Daoy (cell line): ENCODE measurements around the gene PKP1. TPM values are rescaled to one million over a fixed set of nuclear protein-coding genes. Genes with fewer than 3 reads are reported as not detected.
A peak's percentile ranks its signal among the peaks of the same experiment; 100 is the strongest.

Experiments used
- DNase-seq: peaks from one replicate; pipeline ENCODE4 v3.0.0-alpha.2; 2015; ENCODE audit warnings: low read depth
- total RNA-seq: library from RNA; depleted of rRNA; stranded (reverse); fragments of >200 nt; shearing (Covaris generic); gene quantifications from 2 replicates; pipeline ENCODE4 v1.2.3, GENCODE V29; 2014

The PKP1 gene
- total RNA-seq, 1 experiment from 2014 or later = 0.34 TPM

DNA sequence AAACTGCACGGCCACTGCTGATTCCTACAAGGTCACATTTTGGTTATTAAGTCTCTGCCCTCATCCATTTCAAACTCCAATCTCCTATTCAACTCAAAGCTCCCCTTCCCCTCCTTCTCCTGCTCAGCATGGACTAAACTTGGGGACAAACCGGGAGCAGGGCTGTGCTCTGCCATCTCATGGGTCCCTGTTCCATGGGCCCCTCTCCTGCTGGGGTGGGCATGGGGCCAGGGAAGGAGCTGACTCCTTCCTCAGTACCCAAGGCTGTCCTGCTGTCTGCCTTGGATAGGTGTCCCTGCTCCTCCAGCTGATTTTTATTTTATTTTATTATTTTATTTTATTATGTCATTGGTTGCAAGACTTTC lies 67.0 kb downstream of the PKP1 start:
- DNase-seq = no peak

DNA sequence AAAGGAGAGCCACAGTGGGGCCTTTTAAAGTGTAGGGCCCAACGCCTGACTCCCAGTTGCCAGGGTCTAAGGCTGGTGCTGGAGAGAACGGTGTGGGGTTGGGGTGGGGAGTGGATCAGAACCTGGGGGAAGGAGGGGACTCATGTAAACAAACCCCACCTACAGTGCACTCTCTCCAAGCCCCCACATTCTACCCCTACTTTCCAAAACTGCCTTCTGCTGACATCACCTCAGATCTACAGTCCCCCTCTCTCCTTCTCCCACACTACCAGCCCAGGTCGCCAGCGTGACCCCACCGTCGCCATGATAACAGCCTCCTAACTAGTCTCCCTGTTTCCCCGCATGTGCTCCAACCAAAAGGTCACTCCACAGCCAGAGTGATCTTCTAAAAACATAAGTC lies 67.6 kb downstream of the PKP1 start:
- no peak for DNase-seq

DNA sequence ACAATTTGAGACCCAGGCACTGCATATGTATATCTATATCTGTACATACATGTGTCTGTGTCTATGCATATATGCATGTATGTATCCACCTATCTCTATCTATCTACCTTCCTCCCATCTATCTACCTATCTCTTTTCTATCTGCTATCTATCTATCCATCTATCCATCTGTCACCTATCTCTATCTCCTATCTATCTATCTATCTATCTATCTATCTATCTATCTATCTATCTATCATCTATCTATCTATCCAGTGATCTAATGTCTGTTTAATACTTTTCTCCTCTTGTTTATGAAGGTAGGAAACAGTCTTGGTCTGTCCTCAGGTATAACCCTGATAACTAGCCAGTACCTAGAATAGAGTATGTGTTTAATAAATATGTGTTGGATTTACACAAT lies 68.3 kb downstream of the PKP1 start:
- DNase-seq = no peak

- DNase-seq = no peak
Observed at GRCh38 chr1:201353186-201353940, 70.1 kb downstream of the PKP1 start.

DNA sequence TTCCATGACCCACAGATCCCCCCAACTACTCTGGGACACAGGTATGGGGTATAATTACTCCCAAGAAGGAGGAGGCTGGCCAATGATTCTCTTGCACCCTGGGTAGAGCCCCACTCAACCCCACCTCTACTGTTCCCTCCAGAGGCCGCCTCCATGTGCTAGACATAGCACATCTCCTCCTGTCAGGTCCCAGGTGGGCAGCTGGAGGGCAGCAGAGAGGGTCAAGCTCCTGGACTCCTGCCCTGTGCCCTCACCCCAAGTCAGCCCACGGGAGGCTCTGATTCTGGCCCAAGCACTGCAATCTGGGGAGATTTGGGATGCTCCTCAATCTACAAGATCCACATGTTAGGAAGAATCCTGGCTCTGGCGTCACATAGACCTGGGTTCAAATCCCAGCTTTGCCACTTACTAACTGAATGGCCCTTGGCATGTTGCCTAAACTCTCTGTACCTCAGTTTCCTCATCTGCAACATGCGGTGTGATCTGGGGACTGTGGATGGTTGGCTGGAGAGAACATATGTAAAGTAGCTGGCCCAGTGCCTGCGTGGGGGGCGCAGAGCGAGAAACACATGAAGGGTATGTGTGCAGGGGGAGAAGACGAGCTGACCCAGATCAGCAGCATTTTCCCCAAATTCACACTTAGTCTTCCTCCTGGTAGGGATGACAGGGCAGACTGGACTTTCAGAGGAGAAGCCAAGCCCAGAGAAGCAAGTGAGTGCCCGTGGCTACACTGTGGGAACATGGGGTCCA lies 71.0 kb downstream of the PKP1 start:
- no peak for DNase-seq

DNA sequence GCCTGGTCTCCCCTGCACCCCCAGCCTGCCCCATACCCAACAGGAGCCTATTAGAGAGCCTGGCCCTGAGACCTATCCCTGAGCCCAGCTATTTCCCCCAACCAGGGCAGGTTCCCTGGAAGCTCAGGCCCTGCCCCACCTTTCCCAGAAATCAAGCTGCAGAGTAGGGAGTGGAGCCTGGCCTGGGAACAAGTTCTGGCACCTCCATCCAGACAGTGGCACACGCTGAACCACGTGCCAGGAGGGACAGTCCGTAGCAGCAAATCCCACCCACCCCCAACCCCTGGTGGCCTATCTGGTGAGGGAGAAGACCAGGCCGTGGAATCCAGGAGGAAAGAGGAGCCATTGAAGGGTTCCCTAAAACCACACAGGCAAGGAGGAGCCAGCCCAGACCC lies 71.6 kb downstream of the PKP1 start:
- DNase-seq = no peak

- DNase-seq = no peak
Observed at GRCh38 chr1:201355471-201355870, 72.2 kb downstream of the PKP1 start.

DNA sequence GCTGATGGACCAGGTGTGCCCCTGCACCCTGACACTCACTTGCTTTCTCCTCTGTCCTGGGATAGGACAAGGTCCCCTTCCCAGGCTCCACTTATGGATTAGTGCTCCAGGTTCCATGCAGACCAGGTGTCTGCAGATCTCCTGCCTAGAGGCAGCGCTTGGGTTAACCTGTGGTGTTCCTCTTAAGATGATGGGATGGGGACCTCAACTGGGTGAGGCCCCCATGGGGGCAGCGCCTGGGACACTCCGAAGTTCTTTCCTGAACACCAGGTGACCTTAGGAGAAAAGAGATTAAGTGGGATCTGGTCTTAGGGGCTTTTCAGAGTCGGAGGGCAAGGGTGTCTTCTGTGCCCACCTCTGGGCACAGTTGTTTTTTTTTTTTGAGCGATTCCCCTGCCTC lies 72.9 kb downstream of the PKP1 start:
- no peak for DNase-seq

DNA sequence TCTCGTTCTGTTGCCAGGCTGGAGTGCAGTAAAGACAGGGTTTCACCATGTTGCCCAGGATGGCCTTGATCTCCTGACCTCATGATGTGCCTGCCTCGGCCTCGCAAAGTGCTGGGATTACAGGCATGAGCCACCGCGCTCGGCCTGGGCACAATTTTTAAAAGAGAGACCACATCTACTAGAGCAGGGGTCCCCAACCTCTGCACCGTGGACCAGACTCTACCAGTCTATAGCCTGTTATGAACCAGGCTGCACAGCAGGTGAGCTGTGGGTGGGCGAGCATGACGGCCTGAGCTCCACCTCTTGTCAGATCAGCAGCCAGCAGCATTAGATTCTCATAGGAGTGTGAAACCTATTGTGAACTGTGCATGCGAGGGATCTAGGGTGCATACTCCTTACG lies 73.4 kb downstream of the PKP1 start:
- DNase-seq = no peak

- no peak for DNase-seq
Observed at GRCh38 chr1:201357211-201357610, 73.9 kb downstream of the PKP1 start.

DNA sequence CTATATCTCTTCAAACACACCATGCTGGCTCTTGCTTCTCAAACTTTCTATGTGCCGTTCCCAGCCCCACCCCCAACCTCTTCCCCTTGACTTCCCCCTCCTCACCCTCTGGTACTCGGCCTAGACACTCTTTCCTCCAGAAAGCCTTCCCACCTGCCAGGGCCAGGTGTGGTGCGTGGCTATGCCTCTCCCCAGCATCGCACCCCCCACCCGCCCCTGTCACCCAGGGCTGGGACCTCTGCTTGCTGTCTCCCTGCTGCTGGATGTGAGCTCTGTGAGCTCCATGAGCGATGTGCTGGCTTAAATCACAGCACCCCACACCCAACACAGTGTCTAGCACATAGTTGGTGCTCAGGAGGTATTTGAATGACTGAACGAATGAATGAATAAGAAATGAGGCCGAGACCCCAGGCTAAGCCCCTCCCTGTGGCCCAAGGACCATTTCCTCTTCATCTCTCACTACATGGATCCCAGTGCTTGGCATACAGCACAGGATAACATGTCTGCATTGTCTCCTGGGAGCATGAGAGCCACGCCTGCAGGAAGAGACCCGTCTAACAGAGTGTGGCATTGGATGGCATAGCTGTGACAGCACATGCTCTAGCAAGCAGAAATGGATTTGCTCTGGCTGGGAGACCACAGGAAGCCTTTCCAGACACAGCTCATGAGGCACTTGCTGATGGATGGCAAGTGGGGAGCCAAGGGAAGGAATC lies 74.5 kb downstream of the PKP1 start:
- DNase-seq = no peak

GRCh38 chr1:201358596-201358995 lies 75.3 kb downstream of the PKP1 start:
- DNase-seq = no peak

- no peak for DNase-seq
Observed at GRCh38 chr1:201359031-201359872, 75.9 kb downstream of the PKP1 start.

- DNase-seq = no peak
Observed at GRCh38 chr1:201359873-201360210, 76.5 kb downstream of the PKP1 start.

GRCh38 chr1:201360486-201360885 lies 77.2 kb downstream of the PKP1 start:
- no peak for DNase-seq

DNA sequence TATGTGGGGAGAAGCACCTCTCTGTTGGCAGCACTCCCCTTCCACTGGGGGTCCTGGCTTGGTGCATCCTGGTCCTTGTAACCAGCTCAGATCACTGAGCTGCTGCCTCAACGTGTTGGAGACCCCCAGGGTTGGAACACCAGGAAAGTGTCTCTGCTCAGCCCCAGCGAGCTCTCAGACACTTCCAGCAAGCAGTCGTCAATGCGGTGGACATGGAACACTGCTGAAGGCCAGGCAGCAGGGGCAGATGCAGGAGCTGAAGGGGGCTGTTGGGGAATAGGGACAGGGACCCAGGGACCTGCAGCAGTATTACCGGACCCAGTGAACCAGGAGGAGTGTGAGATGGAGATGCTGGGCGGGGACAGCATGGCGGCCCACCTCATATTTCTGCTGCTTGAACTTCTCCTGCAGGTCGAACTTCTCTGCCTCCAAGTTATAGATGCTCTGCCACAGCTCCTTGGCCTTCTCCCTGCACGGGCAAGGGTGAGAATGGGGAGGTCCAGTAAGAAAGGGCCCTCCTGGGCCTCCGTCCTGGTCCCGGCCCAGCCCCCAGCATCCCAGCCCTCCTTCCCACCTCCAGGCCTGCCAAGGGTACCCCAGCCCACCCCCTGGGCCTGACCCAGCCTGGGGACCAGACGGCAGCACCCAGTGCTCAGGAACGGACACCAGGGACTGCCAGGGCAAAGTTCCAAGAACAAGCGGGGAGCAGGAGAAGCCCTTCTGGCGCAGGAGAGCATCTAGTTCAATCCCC lies 77.8 kb downstream of the PKP1 start:
- no peak for DNase-seq

DNA sequence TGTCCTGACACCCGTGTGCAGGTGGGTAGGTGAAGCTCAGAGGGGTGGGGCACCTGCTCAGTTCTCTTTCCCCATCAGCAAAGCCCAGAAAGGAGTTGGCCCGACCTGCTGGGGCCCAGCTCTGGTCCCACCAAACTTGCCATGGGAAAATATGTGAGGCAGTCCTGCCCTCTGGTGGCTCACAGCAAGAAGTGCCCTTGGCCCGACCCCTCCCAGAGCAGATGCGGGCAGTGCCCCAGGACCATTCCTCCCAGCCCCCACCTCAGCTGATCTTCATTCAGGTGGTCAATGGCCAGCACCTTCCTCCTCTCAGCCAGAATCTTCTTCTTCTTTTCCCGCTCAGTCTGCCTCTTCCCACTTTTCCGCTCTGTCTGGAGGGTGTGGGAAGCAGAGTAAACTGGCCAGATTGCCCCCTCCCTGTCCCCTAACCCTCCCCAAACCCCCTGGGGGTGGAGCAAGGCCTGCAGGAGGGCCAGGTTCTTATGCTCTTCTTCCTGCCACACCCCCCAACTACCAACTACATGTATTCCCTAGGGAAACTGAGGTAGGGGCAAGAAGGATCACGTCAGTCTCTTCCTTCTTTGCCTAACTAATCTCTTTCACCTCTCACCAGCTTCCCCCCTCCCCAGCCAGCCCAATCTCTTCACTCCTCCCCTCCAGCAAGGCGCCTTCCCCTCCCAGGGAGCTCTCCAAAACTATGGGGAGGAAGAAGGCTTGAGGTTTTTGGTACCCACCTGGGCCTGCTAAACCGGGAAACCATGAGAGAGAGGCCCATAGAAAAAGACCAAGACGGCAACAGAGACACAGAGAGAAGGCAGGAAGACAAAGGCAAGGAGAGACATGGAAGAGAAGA lies 78.6 kb downstream of the PKP1 start:
- peak; percentile 62 for DNase-seq

DNA sequence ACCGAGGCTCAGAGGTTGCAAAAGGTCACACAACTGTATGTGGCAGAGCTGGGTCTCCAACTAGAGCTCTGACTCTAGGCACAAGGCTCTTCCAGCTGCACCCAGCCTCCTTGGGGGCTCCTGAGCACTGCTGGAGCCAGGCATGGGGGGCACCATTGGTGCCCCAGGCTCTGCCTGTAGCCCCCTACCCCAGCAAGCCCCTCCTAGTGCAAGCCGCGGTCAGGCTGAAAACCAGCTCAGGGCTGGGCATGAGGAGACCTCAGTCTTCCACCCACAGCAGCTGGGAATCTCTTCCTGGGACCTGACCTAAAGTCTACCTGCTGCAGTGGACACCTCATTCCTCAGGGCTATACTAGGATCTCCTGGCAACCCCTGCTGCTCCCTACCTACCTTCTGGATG lies 79.6 kb downstream of the PKP1 start:
- no peak for DNase-seq

GRCh38 chr1:201363467-201363866 lies 80.2 kb downstream of the PKP1 start:
- DNase-seq = no peak

DNA sequence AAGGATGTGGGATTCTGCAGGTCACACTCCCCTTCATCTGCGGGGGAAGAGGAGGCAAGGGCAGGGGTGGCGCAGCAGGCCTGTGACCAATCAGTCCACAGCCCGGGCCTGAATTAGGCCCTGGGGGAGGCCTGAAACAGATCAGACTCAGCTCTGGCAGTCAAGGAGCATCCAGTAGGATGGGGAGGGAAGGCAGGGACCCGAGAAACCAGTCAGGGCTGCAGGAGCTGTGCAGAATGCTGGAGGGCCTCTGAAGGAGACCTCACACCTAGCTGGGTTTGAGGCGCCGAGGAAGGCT lies 81.5 kb downstream of the PKP1 start:
- no peak for DNase-seq

DNA sequence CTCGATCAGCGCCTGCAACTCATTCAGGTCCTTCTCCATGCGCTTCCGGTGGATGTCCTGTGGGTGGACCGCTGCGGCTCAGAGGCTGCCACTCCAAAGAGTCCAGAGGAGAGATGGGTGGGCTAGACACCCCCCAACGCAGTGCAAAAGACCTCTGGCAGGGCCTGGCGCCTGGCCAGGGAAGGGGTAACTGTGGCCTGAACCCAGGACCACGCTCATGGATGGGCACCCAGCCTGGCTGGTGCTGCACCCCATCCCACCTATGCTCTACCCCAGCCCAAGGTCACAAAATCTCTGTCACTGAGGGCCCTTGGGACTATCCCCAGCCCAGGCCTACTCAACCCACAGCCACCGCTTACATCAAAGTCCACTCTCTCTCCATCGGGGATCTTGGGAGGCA lies 81.9 kb downstream of the PKP1 start:
- DNase-seq = no peak
